Measurements from ENCODE around the gene PIF1.

The PIF1 gene

GRCh38 chr15:64865998-64866520 lies 40.6 kb upstream of the PIF1 start:
- H3K27me3 ChIP-seq (ENCODE audit: low read depth, low read length), result no peaks in the 10 kb centered on the region
- no peaks in the 10 kb centered on the region; the same call in 1 of the 2 replicates for H4K20me1 ChIP-seq (ENCODE audit: insufficient read depth, low read length)
- no peak overlapping the region for H3K4me3 ChIP-seq (ENCODE audit: low read length)
- H3K27ac ChIP-seq (ENCODE audit: low read length), result peak overlapping the region; percentile 69
- TF ChIP-seq, protein P1, sequence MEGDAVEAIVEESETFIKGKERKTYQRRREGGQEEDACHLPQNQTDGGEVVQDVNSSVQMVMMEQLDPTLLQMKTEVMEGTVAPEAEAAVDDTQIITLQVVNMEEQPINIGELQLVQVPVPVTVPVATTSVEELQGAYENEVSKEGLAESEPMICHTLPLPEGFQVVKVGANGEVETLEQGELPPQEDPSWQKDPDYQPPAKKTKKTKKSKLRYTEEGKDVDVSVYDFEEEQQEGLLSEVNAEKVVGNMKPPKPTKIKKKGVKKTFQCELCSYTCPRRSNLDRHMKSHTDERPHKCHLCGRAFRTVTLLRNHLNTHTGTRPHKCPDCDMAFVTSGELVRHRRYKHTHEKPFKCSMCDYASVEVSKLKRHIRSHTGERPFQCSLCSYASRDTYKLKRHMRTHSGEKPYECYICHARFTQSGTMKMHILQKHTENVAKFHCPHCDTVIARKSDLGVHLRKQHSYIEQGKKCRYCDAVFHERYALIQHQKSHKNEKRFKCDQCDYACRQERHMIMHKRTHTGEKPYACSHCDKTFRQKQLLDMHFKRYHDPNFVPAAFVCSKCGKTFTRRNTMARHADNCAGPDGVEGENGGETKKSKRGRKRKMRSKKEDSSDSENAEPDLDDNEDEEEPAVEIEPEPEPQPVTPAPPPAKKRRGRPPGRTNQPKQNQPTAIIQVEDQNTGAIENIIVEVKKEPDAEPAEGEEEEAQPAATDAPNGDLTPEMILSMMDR (IDR thresholded peaks at IDR 0.05; ENCODE audit: low read depth, low read length), result no peak
- TF ChIP-seq EZH2phosphoT487 (IDR thresholded peaks at IDR 0.05; ENCODE audit: low read depth), result no peak
- no peaks in the 10 kb centered on the region for H3K79me2 ChIP-seq (ENCODE audit: low read length)
- no peak overlapping the region for H2AFZ ChIP-seq (ENCODE audit: low read depth, low read length)
- H3K9ac ChIP-seq (ENCODE audit: low read length), result peak overlapping the region; percentile 52; the same call in 1 of the 2 replicates
- H3K9me3 ChIP-seq (ENCODE audit: insufficient read depth, low read length), result no peaks in the 10 kb centered on the region
- peaks cover 28% of the 10 kb centered on the region for H3K4me1 ChIP-seq (ENCODE audit: low read length)
- peaks cover 46% of the 10 kb centered on the region for H3K36me3 ChIP-seq (replicated peaks; ENCODE audit: low read depth, low read length)
- H3K4me2 ChIP-seq (ENCODE audit: low read length), result peak overlapping the region; percentile 75

- Histone ChIP-seq H3K4me2 (ENCODE audit: low read length) (peak overlapping the region; percentile 75), H3K36me3 (replicated peaks; ENCODE audit: low read depth, low read length) (peaks cover 50% of the 10 kb centered on the region), H3K4me3 (ENCODE audit: low read length) (peak overlapping the region; percentile 48), H3K27me3 (ENCODE audit: low read depth, low read length) (no peaks in the 10 kb centered on the region), H3K9me3 (ENCODE audit: insufficient read depth, low read length) (no peaks in the 10 kb centered on the region), H3K4me1 (ENCODE audit: low read length) (peaks cover 28% of the 10 kb centered on the region), H3K27ac (ENCODE audit: low read length) (peak overlapping the region; percentile 69), H3K79me2 (ENCODE audit: low read length) (no peaks in the 10 kb centered on the region), H2AFZ (ENCODE audit: low read depth, low read length) (no peak overlapping the region), H4K20me1 (ENCODE audit: insufficient read depth, low read length) (peaks cover 3% of the 10 kb centered on the region; the same call in 1 of the 2 replicates), H3K9ac (ENCODE audit: low read length) (peak overlapping the region; percentile 52; the same call in 1 of the 2 replicates)
- no peak for TF ChIP-seq EZH2phosphoT487 (IDR thresholded peaks at IDR 0.05; ENCODE audit: low read depth)
- TF ChIP-seq, protein P1 (IDR thresholded peaks at IDR 0.05; ENCODE audit: low read depth, low read length), result no peak
Observed at GRCh38 chr15:64865126-64865997, 39.9 kb upstream of the PIF1 start.

- no peaks in the 10 kb centered on the region for H3K27me3 ChIP-seq (ENCODE audit: low read depth, low read length)
- peaks cover 4% of the 10 kb centered on the region; the same call in 1 of the 2 replicates for H3K79me2 ChIP-seq (ENCODE audit: low read length)
- H2AFZ ChIP-seq (ENCODE audit: low read depth, low read length), result no peak overlapping the region
- no peak overlapping the region for H3K4me3 ChIP-seq (ENCODE audit: low read length)
- no peak for TF ChIP-seq EZH2phosphoT487 (IDR thresholded peaks at IDR 0.05; ENCODE audit: low read depth)
- TF ChIP-seq, protein P1 (IDR thresholded peaks at IDR 0.05; ENCODE audit: low read depth, low read length), result no peak
- peak overlapping the region; percentile 52; the same call in 1 of the 2 replicates for H3K9ac ChIP-seq (ENCODE audit: low read length)
- H3K27ac ChIP-seq (ENCODE audit: low read length), result peak overlapping the region; percentile 69; the same call in 1 of the 2 replicates
- no peaks in the 10 kb centered on the region for H3K9me3 ChIP-seq (ENCODE audit: insufficient read depth, low read length)
- H4K20me1 ChIP-seq (ENCODE audit: insufficient read depth, low read length), result peaks cover 16% of the 10 kb centered on the region
- H3K36me3 ChIP-seq (replicated peaks; ENCODE audit: low read depth, low read length), result peaks cover 61% of the 10 kb centered on the region
- peak overlapping the region; percentile 75 for H3K4me2 ChIP-seq (ENCODE audit: low read length)
- peaks cover 28% of the 10 kb centered on the region for H3K4me1 ChIP-seq (ENCODE audit: low read length)
Observed at GRCh38 chr15:64864068-64864467, 38.6 kb upstream of the PIF1 start.

DNA sequence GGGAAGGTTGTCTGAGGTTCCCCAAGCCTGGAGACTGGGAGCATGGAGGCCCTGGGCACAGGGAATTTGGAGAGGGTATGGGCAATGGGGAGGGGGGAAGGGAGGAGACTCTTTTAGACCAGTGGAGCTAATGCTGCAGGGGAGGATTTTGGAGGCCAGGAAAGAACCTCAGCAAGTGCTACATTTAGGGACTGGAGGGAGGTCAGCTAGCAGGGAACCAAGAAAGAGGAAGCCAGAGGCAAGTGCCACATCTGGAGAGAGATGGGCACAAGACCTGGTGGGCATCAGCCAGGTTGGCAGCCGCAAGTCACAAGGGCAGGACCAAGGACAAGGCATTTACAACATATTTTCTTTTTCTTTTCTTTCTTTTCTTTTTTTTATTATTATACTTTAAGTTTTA lies 37.0 kb upstream of the PIF1 start:
- Histone ChIP-seq H3K9me3 (ENCODE audit: insufficient read depth, low read length) (no peaks in the 10 kb centered on the region), H3K36me3 (replicated peaks; ENCODE audit: low read depth, low read length) (peaks cover 69% of the 10 kb centered on the region), H2AFZ (ENCODE audit: low read depth, low read length) (no peak overlapping the region)

More for the DNA sequence above, 37.0 kb upstream of the PIF1 start:
- Histone ChIP-seq H3K4me1 (ENCODE audit: low read length) (peaks cover 28% of the 10 kb centered on the region), H4K20me1 (ENCODE audit: insufficient read depth, low read length) (peaks cover 32% of the 10 kb centered on the region), H3K9ac (ENCODE audit: low read length) (no peak overlapping the region), H3K4me3 (ENCODE audit: low read length) (no peak overlapping the region), H3K27ac (ENCODE audit: low read length) (no peak overlapping the region), H3K4me2 (ENCODE audit: low read length) (no peak overlapping the region), H3K79me2 (ENCODE audit: low read length) (peaks cover 16% of the 10 kb centered on the region), H3K27me3 (ENCODE audit: low read depth, low read length) (no peaks in the 10 kb centered on the region)
- TF ChIP-seq EZH2phosphoT487 (IDR thresholded peaks at IDR 0.05; ENCODE audit: low read depth), result no peak
- TF ChIP-seq, protein P1 (IDR thresholded peaks at IDR 0.05; ENCODE audit: low read depth, low read length), result no peak

Data from OCI-LY3 (cell line).